Measurements from ENCODE around the gene MEIOC. TPM values are rescaled to one million over a fixed set of nuclear protein-coding genes. Genes with fewer than 3 reads are reported as not detected.

The MEIOC gene
- total RNA-seq, 1 experiment from 2014 or later, result not detected

- Histone ChIP-seq H3K27ac (ENCODE audit: low read length) (no peak overlapping the region), H2AFZ (ENCODE audit: low read length) (no peak overlapping the region), H3K4me3 (ENCODE audit: low read length) (no peak overlapping the region), H3K4me2 (ENCODE audit: low read depth, low read length, poor library complexity, severe bottlenecking) (no peak overlapping the region), H3K4me1 (ENCODE audit: low read length) (no peaks in the 10 kb centered on the region), H4K20me1 (ENCODE audit: insufficient read depth, low read depth, low read length) (no peaks in the 10 kb centered on the region), H3K9me2 (replicated peaks; ENCODE audit: insufficient read depth, low read length) (no peaks in the 10 kb centered on the region), H3K79me2 (ENCODE audit: low read length) (no peaks in the 10 kb centered on the region), H3K9me3 (ENCODE audit: low read length) (no peaks in the 10 kb centered on the region), H3K27me3 (ENCODE audit: low read length) (no peaks in the 10 kb centered on the region), H3K36me3 (ENCODE audit: insufficient read depth, low read length) (no peaks in the 10 kb centered on the region), H3K9ac (ENCODE audit: low read length) (no peak overlapping the region)
- no peak for DNase-seq
These were observed 19.2 kb upstream of the MEIOC start for GRCh38 chr17:44637066-44637465.

- no peak overlapping the region for H3K4me2 ChIP-seq (ENCODE audit: low read depth, low read length, poor library complexity, severe bottlenecking)
- no peak overlapping the region for H2AFZ ChIP-seq (ENCODE audit: low read length)
- H3K4me1 ChIP-seq (ENCODE audit: low read length), result no peaks in the 10 kb centered on the region
- H4K20me1 ChIP-seq (ENCODE audit: insufficient read depth, low read depth, low read length), result no peaks in the 10 kb centered on the region
- H3K36me3 ChIP-seq (ENCODE audit: insufficient read depth, low read length), result no peaks in the 10 kb centered on the region
- no peaks in the 10 kb centered on the region for H3K9me2 ChIP-seq (replicated peaks; ENCODE audit: insufficient read depth, low read length)
- H3K79me2 ChIP-seq (ENCODE audit: low read length), result no peaks in the 10 kb centered on the region
- no peak overlapping the region for H3K9ac ChIP-seq (ENCODE audit: low read length)
- no peaks in the 10 kb centered on the region for H3K9me3 ChIP-seq (ENCODE audit: low read length)
- H3K27ac ChIP-seq (ENCODE audit: low read length), result no peak overlapping the region
- no peaks in the 10 kb centered on the region for H3K27me3 ChIP-seq (ENCODE audit: low read length)
- no peak for DNase-seq
- H3K4me3 ChIP-seq (ENCODE audit: low read length), result no peak overlapping the region
These were observed 13.4 kb upstream of the MEIOC start for GRCh38 chr17:44642834-44643233.

DNA sequence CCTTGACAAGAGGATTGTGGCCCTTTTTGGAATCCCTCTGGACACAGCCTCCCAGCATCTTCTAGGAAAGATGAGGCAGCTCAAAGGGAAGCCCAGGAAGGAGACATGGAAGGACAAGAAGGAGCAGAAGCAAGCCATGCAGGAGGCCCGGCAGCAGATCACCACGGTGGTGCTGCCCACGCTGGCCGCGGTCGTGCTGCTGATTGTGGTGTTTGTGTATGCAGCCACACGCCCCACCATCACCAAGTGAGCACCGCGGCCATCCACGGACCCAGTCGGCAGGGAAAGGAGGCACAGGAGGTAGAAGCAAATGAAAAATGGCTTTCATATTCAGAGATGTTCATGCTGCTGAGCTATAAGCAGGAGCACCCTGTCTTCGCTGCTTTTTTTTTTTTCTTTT is 10.9 kb upstream of the MEIOC start:
- H3K4me2 ChIP-seq (ENCODE audit: low read depth, low read length, poor library complexity, severe bottlenecking), result no peak overlapping the region
- no peak for DNase-seq

GRCh38 chr17:44646280-44646679 is 10.0 kb upstream of the MEIOC start:
- Histone ChIP-seq H3K9me3 (ENCODE audit: low read length) (no peaks in the 10 kb centered on the region), H2AFZ (ENCODE audit: low read length) (no peak overlapping the region), H3K79me2 (ENCODE audit: low read length) (no peaks in the 10 kb centered on the region), H3K27me3 (ENCODE audit: low read length) (no peaks in the 10 kb centered on the region), H3K36me3 (ENCODE audit: insufficient read depth, low read length) (no peaks in the 10 kb centered on the region), H3K4me2 (ENCODE audit: low read depth, low read length, poor library complexity, severe bottlenecking) (no peak overlapping the region), H3K27ac (ENCODE audit: low read length) (no peak overlapping the region), H3K4me3 (ENCODE audit: low read length) (no peak overlapping the region), H3K9ac (ENCODE audit: low read length) (no peak overlapping the region), H4K20me1 (ENCODE audit: insufficient read depth, low read depth, low read length) (no peaks in the 10 kb centered on the region), H3K9me2 (replicated peaks; ENCODE audit: insufficient read depth, low read length) (no peaks in the 10 kb centered on the region), H3K4me1 (ENCODE audit: low read length) (no peaks in the 10 kb centered on the region)
- no peak for DNase-seq

More for the DNA sequence above, 10.9 kb upstream of the MEIOC start:
- no peaks in the 10 kb centered on the region for H3K36me3 ChIP-seq (ENCODE audit: insufficient read depth, low read length)
- no peak overlapping the region for H3K9ac ChIP-seq (ENCODE audit: low read length)
- H3K27me3 ChIP-seq (ENCODE audit: low read length), result no peaks in the 10 kb centered on the region
- H3K27ac ChIP-seq (ENCODE audit: low read length), result no peak overlapping the region
- H3K9me3 ChIP-seq (ENCODE audit: low read length), result no peaks in the 10 kb centered on the region
- no peaks in the 10 kb centered on the region for H3K79me2 ChIP-seq (ENCODE audit: low read length)
- H3K9me2 ChIP-seq (replicated peaks; ENCODE audit: insufficient read depth, low read length), result no peaks in the 10 kb centered on the region
- no peaks in the 10 kb centered on the region for H3K4me1 ChIP-seq (ENCODE audit: low read length)
- H4K20me1 ChIP-seq (ENCODE audit: insufficient read depth, low read depth, low read length), result no peaks in the 10 kb centered on the region
- no peak overlapping the region for H3K4me3 ChIP-seq (ENCODE audit: low read length)
- H2AFZ ChIP-seq (ENCODE audit: low read length), result no peak overlapping the region

GRCh38 chr17:44647736-44648135 is 8.5 kb upstream of the MEIOC start:
- H3K9ac ChIP-seq (ENCODE audit: low read length), result no peak overlapping the region
- H2AFZ ChIP-seq (ENCODE audit: low read length), result no peak overlapping the region
- H3K9me3 ChIP-seq (ENCODE audit: low read length), result no peaks in the 10 kb centered on the region
- no peak overlapping the region for H3K4me2 ChIP-seq (ENCODE audit: low read depth, low read length, poor library complexity, severe bottlenecking)
- H3K4me3 ChIP-seq (ENCODE audit: low read length), result no peak overlapping the region
- H3K79me2 ChIP-seq (ENCODE audit: low read length), result no peaks in the 10 kb centered on the region
- H3K27ac ChIP-seq (ENCODE audit: low read length), result no peak overlapping the region
- no peak for DNase-seq
- H3K4me1 ChIP-seq (ENCODE audit: low read length), result no peaks in the 10 kb centered on the region
- no peaks in the 10 kb centered on the region for H3K27me3 ChIP-seq (ENCODE audit: low read length)
- no peaks in the 10 kb centered on the region for H3K36me3 ChIP-seq (ENCODE audit: insufficient read depth, low read length)
- no peaks in the 10 kb centered on the region for H4K20me1 ChIP-seq (ENCODE audit: insufficient read depth, low read depth, low read length)
- no peaks in the 10 kb centered on the region for H3K9me2 ChIP-seq (replicated peaks; ENCODE audit: insufficient read depth, low read length)

- H3K4me1 ChIP-seq (ENCODE audit: low read length), result no peaks in the 10 kb centered on the region
- no peaks in the 10 kb centered on the region for H3K9me3 ChIP-seq (ENCODE audit: low read length)
- no peak for DNase-seq
- no peaks in the 10 kb centered on the region for H3K27me3 ChIP-seq (ENCODE audit: low read length)
- H4K20me1 ChIP-seq (ENCODE audit: insufficient read depth, low read depth, low read length), result no peaks in the 10 kb centered on the region
- no peak overlapping the region for H2AFZ ChIP-seq (ENCODE audit: low read length)
- H3K4me2 ChIP-seq (ENCODE audit: low read depth, low read length, poor library complexity, severe bottlenecking), result no peak overlapping the region
- H3K9me2 ChIP-seq (replicated peaks; ENCODE audit: insufficient read depth, low read length), result no peaks in the 10 kb centered on the region
- H3K79me2 ChIP-seq (ENCODE audit: low read length), result no peaks in the 10 kb centered on the region
- H3K27ac ChIP-seq (ENCODE audit: low read length), result no peak overlapping the region
- no peaks in the 10 kb centered on the region for H3K36me3 ChIP-seq (ENCODE audit: insufficient read depth, low read length)
- H3K9ac ChIP-seq (ENCODE audit: low read length), result no peak overlapping the region
- H3K4me3 ChIP-seq (ENCODE audit: low read length), result no peak overlapping the region
These were observed 7.3 kb upstream of the MEIOC start for GRCh38 chr17:44648963-44649362.

- no peak overlapping the region for H2AFZ ChIP-seq (ENCODE audit: low read length)
- no peak overlapping the region for H3K4me2 ChIP-seq (ENCODE audit: low read depth, low read length, poor library complexity, severe bottlenecking)
- no peak overlapping the region for H3K9ac ChIP-seq (ENCODE audit: low read length)
- H3K4me1 ChIP-seq (ENCODE audit: low read length), result no peaks in the 10 kb centered on the region
- H3K79me2 ChIP-seq (ENCODE audit: low read length), result no peaks in the 10 kb centered on the region
- no peaks in the 10 kb centered on the region for H3K9me2 ChIP-seq (replicated peaks; ENCODE audit: insufficient read depth, low read length)
- DNase-seq, result no peak
- H3K27ac ChIP-seq (ENCODE audit: low read length), result no peak overlapping the region
- H3K4me3 ChIP-seq (ENCODE audit: low read length), result no peak overlapping the region
- no peaks in the 10 kb centered on the region for H3K36me3 ChIP-seq (ENCODE audit: insufficient read depth, low read length)
- no peaks in the 10 kb centered on the region for H3K27me3 ChIP-seq (ENCODE audit: low read length)
- no peaks in the 10 kb centered on the region for H3K9me3 ChIP-seq (ENCODE audit: low read length)
- H4K20me1 ChIP-seq (ENCODE audit: insufficient read depth, low read depth, low read length), result no peaks in the 10 kb centered on the region
These were observed 5.0 kb upstream of the MEIOC start for GRCh38 chr17:44651228-44651627.

DNA sequence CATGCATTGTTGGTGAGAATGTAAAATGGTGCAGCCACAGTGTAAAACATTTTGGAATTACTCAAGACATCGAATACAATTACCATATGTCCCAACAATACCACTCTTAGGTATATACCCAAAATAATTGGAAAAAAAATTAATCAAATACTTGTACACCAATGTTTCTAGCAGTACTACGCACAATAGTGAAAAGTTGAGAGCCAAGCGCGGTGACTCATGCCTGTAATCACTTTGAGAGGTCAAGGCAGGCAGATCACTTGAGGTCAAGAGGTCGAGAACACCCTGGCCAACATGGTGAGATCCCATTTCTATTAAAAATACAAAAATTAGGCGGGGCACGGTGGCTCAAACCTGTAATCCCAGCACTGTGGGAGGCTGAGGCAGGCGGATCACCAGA is 3.5 kb upstream of the MEIOC start:
- Histone ChIP-seq H2AFZ (ENCODE audit: low read length) (no peak overlapping the region), H3K36me3 (ENCODE audit: insufficient read depth, low read length) (no peaks in the 10 kb centered on the region), H3K4me1 (ENCODE audit: low read length) (no peaks in the 10 kb centered on the region), H3K4me3 (ENCODE audit: low read length) (no peak overlapping the region), H3K9ac (ENCODE audit: low read length) (no peak overlapping the region), H3K9me2 (replicated peaks; ENCODE audit: insufficient read depth, low read length) (no peaks in the 10 kb centered on the region), H4K20me1 (ENCODE audit: insufficient read depth, low read depth, low read length) (no peaks in the 10 kb centered on the region), H3K79me2 (ENCODE audit: low read length) (no peaks in the 10 kb centered on the region), H3K4me2 (ENCODE audit: low read depth, low read length, poor library complexity, severe bottlenecking) (no peak overlapping the region), H3K9me3 (ENCODE audit: low read length) (no peaks in the 10 kb centered on the region), H3K27me3 (ENCODE audit: low read length) (no peaks in the 10 kb centered on the region), H3K27ac (ENCODE audit: low read length) (no peak overlapping the region)
- DNase-seq, result no peak

DNA sequence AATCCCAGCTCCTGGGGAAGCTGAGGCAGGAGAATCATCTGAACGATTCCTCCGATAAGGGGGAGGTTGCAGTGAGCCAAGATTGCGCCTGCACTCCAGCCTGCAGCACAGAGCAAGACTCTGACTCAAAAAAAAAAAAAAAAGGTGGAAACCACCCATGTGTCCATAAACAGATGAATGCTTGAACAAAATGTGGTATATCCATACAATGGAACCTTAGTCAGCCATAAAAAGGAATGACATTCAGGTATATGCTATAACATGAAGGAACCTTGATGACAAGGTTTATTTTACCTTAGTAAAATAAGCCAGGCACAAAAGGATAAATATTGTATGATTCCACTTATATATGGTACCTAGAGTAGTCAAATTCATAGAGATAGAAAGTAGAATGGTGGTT is 2.9 kb upstream of the MEIOC start:
- no peak overlapping the region for H3K4me2 ChIP-seq (ENCODE audit: low read depth, low read length, poor library complexity, severe bottlenecking)
- H3K4me1 ChIP-seq (ENCODE audit: low read length), result no peaks in the 10 kb centered on the region
- DNase-seq, result no peak
- no peak overlapping the region for H3K27ac ChIP-seq (ENCODE audit: low read length)
- no peaks in the 10 kb centered on the region for H3K9me3 ChIP-seq (ENCODE audit: low read length)
- no peak overlapping the region for H3K4me3 ChIP-seq (ENCODE audit: low read length)
- H3K79me2 ChIP-seq (ENCODE audit: low read length), result no peaks in the 10 kb centered on the region
- no peaks in the 10 kb centered on the region for H3K9me2 ChIP-seq (replicated peaks; ENCODE audit: insufficient read depth, low read length)
- no peaks in the 10 kb centered on the region for H4K20me1 ChIP-seq (ENCODE audit: insufficient read depth, low read depth, low read length)
- no peak overlapping the region for H3K9ac ChIP-seq (ENCODE audit: low read length)
- no peaks in the 10 kb centered on the region for H3K36me3 ChIP-seq (ENCODE audit: insufficient read depth, low read length)
- no peaks in the 10 kb centered on the region for H3K27me3 ChIP-seq (ENCODE audit: low read length)
- no peak overlapping the region for H2AFZ ChIP-seq (ENCODE audit: low read length)
